CD4-positive, alpha-beta T cell treated with Interleukin-2 at 100 ng/mL for 4 hours (primary cell): ENCODE data around the gene ADGRE1.

Experiments used
- DNase-seq: peaks from one replicate; pipeline ENCODE4 v3.0.0-alpha.2; 2020; ENCODE audit warnings: low spot score

ADGRE1 gene

GRCh38 chr19:6877766-6878165 lies 9.6 kb upstream of the ADGRE1 start:
- no peak for DNase-seq

- no peak for DNase-seq
Measured at GRCh38 chr19:6886277-6886897, 992 bp upstream of the ADGRE1 start.

GRCh38 chr19:6888967-6889366 lies 1.6 kb downstream of the ADGRE1 start:
- no peak for DNase-seq

GRCh38 chr19:6890401-6890913 lies 3.1 kb downstream of the ADGRE1 start:
- DNase-seq: peak; percentile 14

- DNase-seq: peak; percentile 46
Measured at GRCh38 chr19:6890938-6891337, 3.6 kb downstream of the ADGRE1 start.

DNA sequence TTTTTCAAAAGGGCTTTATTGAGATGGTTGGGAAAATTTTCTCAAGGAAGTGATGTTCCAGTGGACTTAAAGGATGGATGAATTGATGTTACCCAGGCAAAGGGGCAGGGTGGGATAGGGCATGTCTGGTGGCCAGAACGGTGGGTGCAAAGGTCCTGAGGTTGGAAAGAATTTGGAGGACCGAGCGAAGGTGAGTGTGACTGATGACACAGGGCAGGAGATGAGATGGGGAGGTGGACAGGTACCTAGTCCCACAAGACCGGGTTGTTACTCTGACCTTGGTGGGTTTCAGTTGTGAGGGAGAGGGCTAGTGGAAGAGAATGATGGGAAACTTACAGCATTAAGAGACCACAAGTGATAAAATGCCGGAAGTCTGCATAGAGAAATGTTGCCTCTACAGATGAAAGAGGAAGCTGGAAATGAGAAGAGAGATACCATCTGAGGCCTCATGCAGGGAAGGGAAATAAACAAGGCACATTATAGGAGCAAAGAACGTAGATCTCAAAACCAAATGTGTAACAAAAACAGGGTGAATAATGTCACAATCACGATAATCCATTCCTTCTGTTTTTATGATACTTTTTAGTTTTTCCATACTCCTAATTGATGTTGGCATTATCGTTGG lies 4.5 kb downstream of the ADGRE1 start:
- peak; percentile 25 for DNase-seq

DNA sequence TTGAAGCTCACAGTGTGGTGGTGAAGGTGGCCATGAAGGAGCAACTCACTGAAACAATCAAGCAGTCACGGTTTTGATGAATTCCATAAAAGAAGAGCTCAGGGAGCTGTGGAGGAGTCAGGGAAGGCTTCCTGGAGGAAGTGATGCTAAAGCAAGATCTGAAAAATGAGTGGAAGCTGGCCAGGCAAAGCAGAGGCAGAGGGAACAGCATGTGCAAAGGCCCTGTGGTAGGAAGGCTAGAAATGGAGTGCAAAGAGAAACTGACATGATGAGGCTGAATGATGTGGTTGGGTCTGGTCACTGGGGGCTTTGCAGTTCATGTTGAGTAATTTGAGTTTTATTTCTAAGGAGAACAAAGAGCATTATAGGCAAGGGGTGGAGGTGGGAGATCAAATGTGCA lies 6.9 kb downstream of the ADGRE1 start:
- no peak for DNase-seq

DNA sequence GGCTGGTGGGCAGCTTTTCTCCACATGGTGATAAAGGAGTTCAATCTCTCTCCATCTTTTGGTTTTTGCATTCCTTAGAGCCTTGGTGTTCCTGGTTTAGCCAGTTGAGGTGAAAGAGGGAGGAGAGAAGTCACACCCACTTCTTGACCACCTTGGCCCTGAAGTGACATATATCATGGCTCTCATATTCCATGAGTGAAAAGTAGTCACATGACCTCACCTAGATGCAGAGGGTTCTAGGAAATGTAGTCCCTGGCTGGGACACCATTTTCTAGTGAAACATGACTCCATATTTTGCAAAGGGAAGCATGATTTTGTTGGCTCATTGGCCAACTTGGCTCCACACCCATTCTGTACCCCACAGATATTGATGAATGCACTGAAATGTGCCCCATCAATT lies 16.1 kb downstream of the ADGRE1 start:
- no peak for DNase-seq

DNA sequence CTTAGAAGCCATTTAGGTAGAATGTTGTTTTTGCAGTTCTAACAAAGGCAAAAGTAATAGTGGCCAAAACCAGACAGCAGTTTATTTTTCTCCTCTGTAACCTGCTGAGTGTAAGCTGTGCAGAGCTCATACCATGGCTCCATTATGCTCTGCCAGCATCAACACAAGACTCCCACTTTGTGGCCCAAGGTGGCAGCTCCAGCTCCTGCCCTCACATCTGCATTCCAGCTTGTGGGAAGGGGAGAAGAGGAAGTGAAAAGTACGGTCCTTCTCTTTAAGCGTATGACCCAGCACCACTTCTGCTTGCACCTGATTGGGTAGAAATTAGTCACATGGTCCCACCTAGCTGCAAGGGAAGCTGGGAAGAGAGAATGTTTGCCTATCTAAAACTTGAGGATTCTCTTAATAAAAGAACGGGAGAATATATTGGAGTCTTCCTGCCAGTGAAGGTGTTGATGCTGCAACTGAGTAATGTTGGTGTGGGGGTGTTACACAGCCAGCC lies 19.2 kb downstream of the ADGRE1 start:
- DNase-seq: no peak

DNA sequence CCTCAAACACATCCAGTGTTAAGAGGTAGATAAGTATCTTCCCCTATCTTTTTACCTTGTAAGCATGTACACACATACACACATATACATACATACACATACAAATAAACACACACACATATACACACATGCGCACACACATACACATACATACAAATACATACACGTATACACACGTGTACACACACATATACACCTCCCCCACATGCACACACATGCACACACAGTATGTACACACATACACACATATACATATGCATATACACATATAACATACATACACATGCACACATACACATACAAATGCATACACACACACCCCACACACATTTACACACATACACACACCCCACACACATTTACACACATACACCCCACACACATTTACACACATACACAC lies 24.1 kb downstream of the ADGRE1 start:
- no peak for DNase-seq

- DNase-seq: no peak
Measured at GRCh38 chr19:6914321-6914720, 26.9 kb downstream of the ADGRE1 start.

GRCh38 chr19:6916952-6917351 lies 29.6 kb downstream of the ADGRE1 start:
- DNase-seq: no peak

GRCh38 chr19:6925386-6925785 lies 38.0 kb downstream of the ADGRE1 start:
- no peak for DNase-seq

GRCh38 chr19:6925801-6926751 lies 38.7 kb downstream of the ADGRE1 start:
- peak; percentile 47 for DNase-seq

- DNase-seq: no peak
Measured at GRCh38 chr19:6930190-6930589, 42.8 kb downstream of the ADGRE1 start.

DNA sequence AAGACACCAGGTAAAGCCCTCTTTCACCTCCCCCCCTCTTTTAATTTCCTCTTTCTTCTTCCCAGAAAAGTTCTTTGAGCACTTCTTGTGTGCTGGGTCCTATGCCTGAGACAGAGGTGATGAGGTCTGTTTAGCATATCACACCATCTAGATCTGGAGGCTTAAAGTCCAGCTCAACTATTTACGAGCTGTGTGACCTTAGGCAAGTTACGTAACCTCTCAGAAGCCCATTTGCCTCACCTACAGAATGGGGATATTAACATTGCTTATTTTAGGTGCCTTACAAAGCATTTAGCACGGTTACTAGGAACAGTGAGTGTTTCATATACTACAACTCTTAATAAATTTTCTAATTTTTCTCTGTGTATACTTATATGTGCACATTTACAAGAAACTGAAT lies 47.7 kb downstream of the ADGRE1 start:
- DNase-seq: no peak

- DNase-seq: no peak
Measured at GRCh38 chr19:6935618-6936017, 48.2 kb downstream of the ADGRE1 start.

GRCh38 chr19:6945733-6946132 lies 58.4 kb downstream of the ADGRE1 start:
- no peak for DNase-seq

DNA sequence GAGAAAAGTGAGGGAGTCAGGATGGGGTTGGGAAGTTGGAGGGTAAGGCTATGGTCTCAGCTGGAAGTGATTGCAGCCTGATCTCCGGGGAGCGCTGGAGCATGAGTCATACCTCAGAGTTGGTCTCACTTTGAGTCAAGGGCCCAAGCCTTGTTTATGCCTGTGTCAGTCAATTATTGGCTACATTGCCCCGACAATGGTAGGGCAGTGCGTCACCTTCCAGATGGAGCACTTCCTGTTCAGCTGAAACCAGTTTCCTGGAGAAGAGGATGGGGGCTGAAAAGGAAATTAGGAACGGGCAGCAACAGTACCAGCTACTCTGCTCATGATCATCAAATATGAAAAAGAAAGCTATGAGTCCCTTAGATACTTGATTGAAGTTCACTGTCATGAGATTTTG lies 60.4 kb downstream of the ADGRE1 start:
- peak; percentile 30 for DNase-seq

- no peak for DNase-seq
Measured at GRCh38 chr19:6948884-6949283, 61.5 kb downstream of the ADGRE1 start.

- no peak for DNase-seq
Measured at GRCh38 chr19:6952956-6953355, 65.6 kb downstream of the ADGRE1 start.

- DNase-seq: no peak
Measured at GRCh38 chr19:6955082-6955481, 67.7 kb downstream of the ADGRE1 start.

GRCh38 chr19:6956573-6956972 lies 69.2 kb downstream of the ADGRE1 start:
- DNase-seq: no peak
